Measurements from ENCODE around the gene IL11RA. TPM values are rescaled to one million over a fixed set of nuclear protein-coding genes. Genes with fewer than 3 reads are reported as not detected.

The IL11RA gene
- total RNA-seq, 2 donors from 2014 or later: 10.5 to 10.6 TPM

- peaks cover 9% of the 10 kb centered on the region for H3K4me1 ChIP-seq
- intact Hi-C loops (cut with DNase I): no loop called here
- H3K4me3 ChIP-seq: no peak overlapping the region
- no peaks in the 10 kb centered on the region for H3K36me3 ChIP-seq
- no peaks in the 10 kb centered on the region for H3K9me3 ChIP-seq
- H3K27me3 ChIP-seq: no peaks in the 10 kb centered on the region
- TF ChIP-seq, protein P1, sequence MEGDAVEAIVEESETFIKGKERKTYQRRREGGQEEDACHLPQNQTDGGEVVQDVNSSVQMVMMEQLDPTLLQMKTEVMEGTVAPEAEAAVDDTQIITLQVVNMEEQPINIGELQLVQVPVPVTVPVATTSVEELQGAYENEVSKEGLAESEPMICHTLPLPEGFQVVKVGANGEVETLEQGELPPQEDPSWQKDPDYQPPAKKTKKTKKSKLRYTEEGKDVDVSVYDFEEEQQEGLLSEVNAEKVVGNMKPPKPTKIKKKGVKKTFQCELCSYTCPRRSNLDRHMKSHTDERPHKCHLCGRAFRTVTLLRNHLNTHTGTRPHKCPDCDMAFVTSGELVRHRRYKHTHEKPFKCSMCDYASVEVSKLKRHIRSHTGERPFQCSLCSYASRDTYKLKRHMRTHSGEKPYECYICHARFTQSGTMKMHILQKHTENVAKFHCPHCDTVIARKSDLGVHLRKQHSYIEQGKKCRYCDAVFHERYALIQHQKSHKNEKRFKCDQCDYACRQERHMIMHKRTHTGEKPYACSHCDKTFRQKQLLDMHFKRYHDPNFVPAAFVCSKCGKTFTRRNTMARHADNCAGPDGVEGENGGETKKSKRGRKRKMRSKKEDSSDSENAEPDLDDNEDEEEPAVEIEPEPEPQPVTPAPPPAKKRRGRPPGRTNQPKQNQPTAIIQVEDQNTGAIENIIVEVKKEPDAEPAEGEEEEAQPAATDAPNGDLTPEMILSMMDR (IDR thresholded peaks at IDR 0.05): no peak
- H3K9ac ChIP-seq (ENCODE audit: low read depth in 2 of 2, low read length in 2 of 2): peak overlapping the region; percentile 3 to 91
- no peak overlapping the region for H3K27ac ChIP-seq
- no peak for DNase-seq
Observed at GRCh38 chr9:34653151-34654072, 1.4 kb downstream of the IL11RA start.

GRCh38 chr9:34654323-34655051 is 2.5 kb downstream of the IL11RA start:
- DNase-seq: peak; percentile 50
- intact Hi-C loops (cut with DNase I): no loop called here
- peaks cover 9% of the 10 kb centered on the region for H3K4me1 ChIP-seq

DNA sequence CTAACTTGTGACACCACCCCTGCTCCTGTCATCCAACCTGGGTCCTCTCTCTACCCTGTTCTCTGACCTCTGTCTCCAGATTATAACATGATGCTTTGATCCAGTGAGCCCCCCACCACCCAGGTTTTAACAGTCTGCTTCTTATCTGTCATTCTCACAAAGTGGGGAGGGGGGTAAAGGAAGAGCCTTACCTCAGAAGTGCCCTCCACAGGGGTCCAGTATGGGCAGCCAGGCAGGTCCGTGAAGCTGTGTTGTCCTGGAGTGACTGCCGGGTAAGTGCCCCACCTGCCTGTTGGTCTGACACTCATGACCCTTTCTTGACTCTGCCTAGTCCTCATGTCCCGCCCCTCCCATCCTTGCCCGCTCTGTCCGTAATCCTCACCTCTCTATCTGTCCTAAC is 3.4 kb downstream of the IL11RA start:
- peaks cover 9% of the 10 kb centered on the region for H3K4me1 ChIP-seq
- H3K9me3 ChIP-seq: no peaks in the 10 kb centered on the region
- no peaks in the 10 kb centered on the region for H3K27me3 ChIP-seq
- no peak overlapping the region for H3K4me3 ChIP-seq
- H3K9ac ChIP-seq (ENCODE audit: low read depth in 2 of 2, low read length in 2 of 2): no peak overlapping the region
- no peaks in the 10 kb centered on the region for H3K36me3 ChIP-seq
- TF ChIP-seq, protein P1 (IDR thresholded peaks at IDR 0.05): no peak
- DNase-seq: no peak
- intact Hi-C loops (cut with DNase I): no loop called here
- H3K27ac ChIP-seq: no peak overlapping the region

More at GRCh38 chr9:34654323-34655051, 2.5 kb downstream of the IL11RA start:
- Histone ChIP-seq H3K27me3 (no peaks in the 10 kb centered on the region), H3K36me3 (no peaks in the 10 kb centered on the region), H3K4me3 (no peak overlapping the region), H3K9me3 (no peaks in the 10 kb centered on the region), H3K9ac (ENCODE audit: low read depth in 2 of 2, low read length in 2 of 2) (no peak overlapping the region), H3K27ac (no peak overlapping the region)
- TF ChIP-seq, protein P1 (IDR thresholded peaks at IDR 0.05): no peak

DNA sequence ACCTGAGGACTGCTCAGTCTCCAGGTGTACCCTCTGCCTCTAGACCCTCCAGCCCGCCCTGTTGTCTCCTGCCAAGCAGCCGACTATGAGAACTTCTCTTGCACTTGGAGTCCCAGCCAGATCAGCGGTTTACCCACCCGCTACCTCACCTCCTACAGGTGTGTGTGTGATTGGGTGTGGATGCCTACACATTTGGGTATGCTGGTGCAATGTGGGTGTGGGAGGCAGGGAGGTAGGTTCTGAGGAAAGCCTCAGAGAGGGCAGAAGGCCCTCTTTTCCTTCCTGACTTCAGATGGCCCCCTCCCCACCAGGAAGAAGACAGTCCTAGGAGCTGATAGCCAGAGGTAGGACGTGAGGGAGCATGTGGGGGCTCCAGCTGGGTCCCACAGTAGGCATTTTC is 5.0 kb downstream of the IL11RA start:
- H3K4me3 ChIP-seq: no peak overlapping the region
- no peaks in the 10 kb centered on the region for H3K27me3 ChIP-seq
- intact Hi-C loops (cut with DNase I): no loop called here
- no peaks in the 10 kb centered on the region for H3K36me3 ChIP-seq
- no peak overlapping the region for H3K27ac ChIP-seq
- H3K9ac ChIP-seq (ENCODE audit: low read depth in 2 of 2, low read length in 2 of 2): no peak overlapping the region
- peaks cover 5% of the 10 kb centered on the region for H3K4me1 ChIP-seq
- DNase-seq: no peak
- no peaks in the 10 kb centered on the region for H3K9me3 ChIP-seq
- TF ChIP-seq, protein P1 (IDR thresholded peaks at IDR 0.05): no peak

DNA sequence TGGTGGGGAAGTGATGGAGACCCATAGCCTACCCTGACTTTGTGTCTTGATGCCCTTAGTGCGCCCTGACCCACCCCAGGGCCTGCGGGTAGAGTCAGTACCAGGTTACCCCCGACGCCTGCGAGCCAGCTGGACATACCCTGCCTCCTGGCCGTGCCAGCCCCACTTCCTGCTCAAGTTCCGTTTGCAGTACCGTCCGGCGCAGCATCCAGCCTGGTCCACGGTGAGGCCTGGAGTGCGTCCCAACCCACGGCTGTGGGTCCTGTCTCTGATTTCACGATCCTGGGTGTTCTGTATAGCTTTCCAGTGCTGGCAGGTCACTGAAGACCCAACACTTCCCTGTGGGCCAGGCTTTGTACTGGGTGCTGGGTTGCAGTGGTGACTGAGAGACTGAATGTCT is 6.5 kb downstream of the IL11RA start:
- intact Hi-C loops (cut with DNase I): no loop called here
- TF ChIP-seq, protein P1 (IDR thresholded peaks at IDR 0.05): no peak
- H3K27me3 ChIP-seq: no peaks in the 10 kb centered on the region
- H3K4me3 ChIP-seq: no peak overlapping the region
- H3K9ac ChIP-seq (ENCODE audit: low read depth in 2 of 2, low read length in 2 of 2): no peak overlapping the region
- no peak for DNase-seq
- H3K27ac ChIP-seq: no peak overlapping the region
- no peaks in the 10 kb centered on the region for H3K9me3 ChIP-seq
- H3K36me3 ChIP-seq: no peaks in the 10 kb centered on the region
- H3K4me1 ChIP-seq: no peaks in the 10 kb centered on the region
